Measurements from ENCODE around the gene CAP1. TPM values are rescaled to one million over a fixed set of nuclear protein-coding genes. Genes with fewer than 3 reads are reported as not detected.

Gene CAP1
- polyA plus RNA-seq, 2 of the 4 experiments (the other 2 are of a cell fraction): 267 to 274 TPM

- Histone ChIP-seq H3K4me2 (no peak overlapping the region), H3K9me3 (no peaks in the 10 kb centered on the region), H3K4me1 (peaks cover 18% of the 10 kb centered on the region), H3K27ac (peak overlapping the region in 1 of 2 experiments; percentile 60; a peak in 1 of 6 replicates), H3K4me3 (no peak overlapping the region)
- no peak for FAIRE-seq
- WGBS (ENCODE audit: missing lambda C conversion rate): 85% methylated on average over 7 of the region's 7 CpGs
- ATAC-seq: no peak
- TF ChIP-seq HOXB5 (CRISPR knock-in tag; IDR thresholded peaks at IDR 0.05) (no peak), CHD2 (IDR thresholded peaks at IDR 0.05; ENCODE audit: low read length, partially characterized antibody) (no peak), POLR2AphosphoS2 (conservative IDR thresholded peaks at IDR 0.05; ENCODE audit: low read length) (no peak), EP300 (IDR thresholded peaks at IDR 0.05) (no peak), HOXB13 (CRISPR knock-in tag; IDR thresholded peaks at IDR 0.05; ENCODE audit: low read depth) (no peak), ZSCAN20 (CRISPR knock-in tag; IDR thresholded peaks at IDR 0.05) (no peak), CTCF (IDR thresholded peaks at IDR 0.05) (no peak), EHF (CRISPR knock-in tag; IDR thresholded peaks at IDR 0.05) (no peak), TP53 (CRISPR knock-in tag; IDR thresholded peaks at IDR 0.05) (no peak), NFE2L2 (conservative IDR thresholded peaks at IDR 0.05; ENCODE audit: low read length) (no peak), PHF8 (IDR thresholded peaks at IDR 0.05; ENCODE audit: borderline replicate concordance, low read depth) (no peak), RAD21 (conservative IDR thresholded peaks at IDR 0.05 in 1 of 2, IDR thresholded peaks at IDR 0.05 in 1 of 2) (no peak), SMC3 (IDR thresholded peaks at IDR 0.05) (no peak), HOXA7 (CRISPR knock-in tag; IDR thresholded peaks at IDR 0.05) (no peak), NPAS2 (CRISPR knock-in tag; IDR thresholded peaks at IDR 0.05; ENCODE audit: borderline replicate concordance) (no peak), ELK1 (IDR thresholded peaks at IDR 0.05; ENCODE audit: low read depth, low read length) (no peak), EHMT2 (IDR thresholded peaks at IDR 0.05; ENCODE audit: low read depth) (no peak), NR3C1 (IDR thresholded peaks at IDR 0.05) (no peak), ZNF302 (CRISPR knock-in tag; IDR thresholded peaks at IDR 0.05) (no peak)
- no peak for DNase-seq (ENCODE audit: low read depth in 1 of 2, low spot score in 1 of 2)
- POLR2A ChIA-PET: no interaction called here
- CTCF ChIA-PET: interaction anchor here (1.0 kb wide), 1 partner anchor 280 kb away, joined by 3 read pairs; no protein-coding TSS in a partner anchor
Observed at GRCh38 chr1:40058453-40059337, 18.2 kb downstream of the CAP1 start.

- ChIA-PET CTCF (interaction anchor here (1.3 to 2.0 kb wide), 3 partner anchors 23 to 242 kb away, joined by 4 to 5 read pairs (median 4); no protein-coding TSS in a partner anchor), POLR2A (no interaction called here)
- Histone ChIP-seq H3K9me3 (no peaks in the 10 kb centered on the region), H3K27ac (peak overlapping the region in 1 of 2 experiments; percentile 60; a peak in 2 of 6 replicates), H3K4me1 (peaks cover 18% of the 10 kb centered on the region), H3K4me3 (no peak overlapping the region), H3K4me2 (no peak overlapping the region)
- peak in 1 of 2 experiments; percentile 11 for DNase-seq (ENCODE audit: low read depth in 1 of 2, low spot score in 1 of 2)
- no peak for FAIRE-seq
- 0 out of 6 replicates have a peak, but pooled peaks of 1 of the 2 experiments have one; percentile 24 for ATAC-seq
- 65% methylated on average over 4 of the region's 4 CpGs for WGBS (ENCODE audit: missing lambda C conversion rate)
- TF ChIP-seq CEBPB (IDR thresholded peaks at IDR 0.05) (peak in 1 of 2 experiments; percentile 27; a peak in 1 of 4 replicates), EHMT2 (IDR thresholded peaks at IDR 0.05; ENCODE audit: low read depth) (no peak), ELK1 (IDR thresholded peaks at IDR 0.05; ENCODE audit: low read depth, low read length) (no peak), MAFK (IDR thresholded peaks at IDR 0.05; ENCODE audit: partially characterized antibody) (no peak), ATOH8 (CRISPR knock-in tag; IDR thresholded peaks at IDR 0.05; ENCODE audit: low read depth) (no peak)
Observed at GRCh38 chr1:40059338-40059959, 18.9 kb downstream of the CAP1 start.
